HG03139 (cell line): ENCODE measurements around the gene SMG6.
"Not testable (repeated sequence)": the region's sequence is repeated elsewhere in the genome, so short reads cannot be mapped to it uniquely, and the experiment has no call there.

Experiments
- ATAC-seq: cut with Tn5 transposase; IDR thresholded peaks from one replicate; pipeline ENCODE4 v1.9.1; 2021; ENCODE audit not compliant: unreplicated experiment

The SMG6 gene

GRCh38 chr17:2303204-2304188, at the start of gene SMG6, which contains the start of gene SRR:
SMG6 (minus strand) TSS chr17:2303785; CDS start chr17:2303720, 65 bp downstream.
SRR (plus strand) TSS chr17:2303950; CDS start chr17:2315561, 11,611 bp downstream.
- peak; percentile 71 for ATAC-seq

- no peak for ATAC-seq
These were observed 47.7 kb upstream of the SMG6 start for GRCh38 chr17:2351269-2351668.

- ATAC-seq, result no peak
These were observed 44.5 kb upstream of the SMG6 start for GRCh38 chr17:2347805-2348685.

GRCh38 chr17:2346475-2346874, 42.9 kb upstream of the SMG6 start:
- ATAC-seq, result no peak

- no peak for ATAC-seq
These were observed 40.9 kb upstream of the SMG6 start for GRCh38 chr17:2344528-2344927.

- ATAC-seq, result no peak
These were observed 39.8 kb upstream of the SMG6 start for GRCh38 chr17:2343421-2343820.

GRCh38 chr17:2338315-2338657, 34.7 kb upstream of the SMG6 start:
- ATAC-seq, result no peak

GRCh38 chr17:2337544-2338314, 34.1 kb upstream of the SMG6 start:
- no peak for ATAC-seq

- ATAC-seq, result no peak
These were observed 33.4 kb upstream of the SMG6 start, which contains the start of gene SGSM2 for GRCh38 chr17:2336852-2337543. SGSM2 (plus strand) TSS chr17:2337501; CDS start chr17:2337689, 188 bp downstream.

- peak; percentile 66 for ATAC-seq
These were observed 32.7 kb upstream of the SMG6 start, which contains the start of gene TSR1 for GRCh38 chr17:2336215-2336851. TSR1 (minus strand) TSS chr17:2336457; CDS start chr17:2336427, 30 bp downstream.

GRCh38 chr17:2335726-2336214, 32.2 kb upstream of the SMG6 start:
- ATAC-seq, result no peak

- no peak for ATAC-seq
These were observed 27.7 kb upstream of the SMG6 start for GRCh38 chr17:2331303-2331702.

GRCh38 chr17:2323629-2324314, 20.2 kb upstream of the SMG6 start:
- no peak for ATAC-seq

- ATAC-seq, result no peak
These were observed 17.8 kb upstream of the SMG6 start for GRCh38 chr17:2321399-2321798.

GRCh38 chr17:2319051-2319450, 15.5 kb upstream of the SMG6 start:
- no peak for ATAC-seq

GRCh38 chr17:2317796-2318195, 14.2 kb upstream of the SMG6 start:
- no peak for ATAC-seq

GRCh38 chr17:2316916-2317205, 13.3 kb upstream of the SMG6 start:
- not testable (repeated sequence) for ATAC-seq

GRCh38 chr17:2312736-2313135, 9.2 kb upstream of the SMG6 start:
- no peak for ATAC-seq
